T-cell (primary cell): Measurements from ENCODE around the gene CCDC148. TPM values are rescaled to one million over a fixed set of nuclear protein-coding genes. Genes with fewer than 3 reads are reported as not detected.
"Not testable (repeated sequence)": the region's sequence is repeated elsewhere in the genome, so short reads cannot be mapped to it uniquely, and the experiment has no call there.

ENCODE experiments used
- ATAC-seq, 4 experiments: fragments of 200-7000 bp in 3 of 4; fragments of 150-1000 bp in 1 of 4; cut with Tn5 transposase; replicated peaks in 1 of 4; 1 replicate in 3 of 4; 2 replicates in 1 of 4; pipeline ENCODE4 v1.10.0; 2021; ENCODE audit warnings: moderate library complexity in 3 of 4, mild to moderate bottlenecking in 2 of 4, moderate number of reproducible peaks in 1 of 4
- CTCF ChIA-PET, 2 donors: fragments of 300-600 bp; sonication (Branson Sonifier 250); formaldehyde crosslinking; loops; one replicate each; lab custom pipeline; 2022; ENCODE audit warnings: antibody characterized with exemption in 2 of 2; lab: Charles Lee
- POLR2A ChIA-PET, 2 donors: fragments of 300-600 bp; sonication (Branson Sonifier 250); formaldehyde crosslinking; loops; one replicate each; lab custom pipeline; 2022; ENCODE audit warnings: antibody characterized with exemption in 2 of 2; lab: Charles Lee
- DNase-seq, 35 experiments: peaks; one replicate each; pipeline versions ENCODE4 v3.0.0 to v3.0.0-alpha.2; 2013 to 2023
- H3K27ac ChIP-seq: one replicate; pipeline ENCODE4 v1.5.1; 2013; ENCODE audit warnings: low read length
- H3K27me3 ChIP-seq, 2 experiments: replicated peaks in 1 of 2; 1 replicate in 1 of 2; 2 replicates in 1 of 2; pipeline versions ENCODE4 v1.6.1 to v1.7.0; 2013; ENCODE audit warnings: low read length in 1 of 2, mixed read lengths in 1 of 2; ENCODE audit not compliant: control insufficient read depth in 2 of 2, insufficient read depth in 2 of 2; ENCODE audit errors: extremely low read depth in 1 of 2
- H3K36me3 ChIP-seq, 2 donors: 1 replicate in 1 of 2; 2 replicates in 1 of 2; pipeline versions ENCODE4 v1.6.1 to v1.7.0; 2013; ENCODE audit warnings: low read length in 1 of 2; ENCODE audit not compliant: control insufficient read depth in 2 of 2, insufficient read depth in 1 of 2; ENCODE audit errors: extremely low read depth in 1 of 2
- H3K4me1 ChIP-seq, 2 experiments: 1 replicate in 1 of 2; 2 replicates in 1 of 2; pipeline versions ENCODE4 v1.6.1 to v1.7.0; 2013; ENCODE audit warnings: low read length in 2 of 2, mixed read lengths in 1 of 2; ENCODE audit not compliant: insufficient read depth in 2 of 2, control insufficient read depth in 1 of 2; ENCODE audit errors: extremely low read depth in 1 of 2
- H3K4me3 ChIP-seq, 2 donors: 1 replicate in 1 of 2; 2 replicates in 1 of 2; pipeline versions ENCODE4 v1.5.1 to v1.7.0; 2013; ENCODE audit warnings: mild to moderate bottlenecking in 2 of 2, low read length in 1 of 2, moderate library complexity in 1 of 2; ENCODE audit not compliant: control insufficient read depth in 1 of 2; ENCODE audit errors: extremely low read depth in 1 of 2
- H3K9me3 ChIP-seq: 2 replicates; pipeline ENCODE4 v1.7.0; 2013
- H3K27ac Mint-ChIP-seq, 2 donors: one replicate each; pipeline ENCODE4 v1.8.0; 2020 to 2021; ENCODE audit warnings: mild to moderate bottlenecking in 2 of 2, mixed read lengths in 2 of 2
- H3K27me3 Mint-ChIP-seq, 2 donors: one replicate each; pipeline ENCODE4 v1.8.0; 2021 to 2022; ENCODE audit warnings: mixed read lengths in 2 of 2
- H3K36me3 Mint-ChIP-seq: one replicate; pipeline ENCODE4 v1.8.0; 2021; ENCODE audit warnings: mixed read lengths
- H3K4me1 Mint-ChIP-seq, 3 donors: one replicate each; pipeline ENCODE4 v1.8.0; 2020 to 2022; ENCODE audit warnings: mixed read lengths in 3 of 3, mild to moderate bottlenecking in 1 of 3
- H3K4me3 Mint-ChIP-seq, 3 donors: one replicate each; pipeline ENCODE4 v1.8.0; 2020 to 2022; ENCODE audit warnings: mild to moderate bottlenecking in 3 of 3, mixed read lengths in 3 of 3, moderate library complexity in 3 of 3
- H3K9me3 Mint-ChIP-seq, 3 donors: one replicate each; pipeline ENCODE4 v1.8.0; 2020 to 2022; ENCODE audit warnings: mixed read lengths in 3 of 3
- WGBS: methylation state at CpG from one replicate; pipeline ENCODE4 v1.1.5; 2013; ENCODE audit warnings: missing lambda C conversion rate; ENCODE audit not compliant: insufficient coverage; 5-methylcytosine and 5-hydroxymethylcytosine counted together
- total RNA-seq, 35 experiments: library from RNA in 6 of 35; stranded (reverse) in 6 of 35; fragments of 120-200 nt in 1 of 35; gene quantifications; one replicate each; pipeline versions ENCODE4 v1.2.1 to v1.2.4 and lab custom pipeline; 2013 to 2026

Gene CCDC148
- total RNA-seq, 5 donors from 2014 or later (not counting 1 experiment from before 2014, with no cell fraction given), result not detected

GRCh38 chr2:158242280-158242679, 214.3 kb downstream of the CCDC148 start:
- no peaks in the 10 kb centered on the region for H3K4me1 ChIP-seq
- Mint-ChIP-seq H3K27ac (no peak overlapping the region), H3K27me3 (peaks cover 0 to 2% of the 10 kb centered on the region in 2 donors), H3K9me3 (no peaks in the 10 kb centered on the region), H3K4me1 (no peaks in the 10 kb centered on the region), H3K4me3 (no peak overlapping the region), H3K36me3 (no peaks in the 10 kb centered on the region)
- no peak for DNase-seq
- ChIA-PET POLR2A (no interaction called here), CTCF (interaction anchor here in 1 of 2 donors (0.7 kb wide), 1 partner anchor 753 kb away, joined by 4 read pairs; no protein-coding TSS in a partner anchor)
- H3K27ac ChIP-seq, result no peak overlapping the region
- H3K27me3 ChIP-seq, result no peaks in the 10 kb centered on the region
- no peak overlapping the region for H3K4me3 ChIP-seq
- H3K9me3 ChIP-seq, result no peaks in the 10 kb centered on the region
- WGBS, result 100% methylated on average over 1 of the region's 2 CpGs
- no peaks in the 10 kb centered on the region for H3K36me3 ChIP-seq
- ATAC-seq, result no peak

DNA sequence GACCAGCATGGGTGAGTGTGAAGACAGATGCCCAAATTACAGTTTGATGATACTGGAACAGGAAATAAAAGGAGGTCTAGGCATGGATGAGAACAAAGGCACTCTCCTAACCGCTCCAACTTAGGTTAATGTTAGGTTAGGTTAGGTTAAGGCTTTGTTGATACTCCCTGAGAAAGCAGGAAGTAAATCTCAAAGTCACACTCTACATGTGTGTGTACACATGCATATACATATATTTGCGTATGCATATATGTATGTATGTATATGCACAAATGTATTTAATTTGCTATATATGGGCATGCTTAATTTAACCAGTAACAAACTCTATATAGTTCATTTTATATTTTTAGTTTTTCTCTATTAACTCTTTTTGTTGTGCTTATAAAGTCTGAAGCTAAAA, 215.6 kb downstream of the CCDC148 start:
- H3K36me3 Mint-ChIP-seq, result no peaks in the 10 kb centered on the region
- no peak for ATAC-seq
- no peaks in the 10 kb centered on the region for H3K9me3 Mint-ChIP-seq
- WGBS, result no CpG with 5 or more reads among the region's 2 CpGs
- no peak overlapping the region for H3K27ac ChIP-seq
- H3K4me1 Mint-ChIP-seq, result no peaks in the 10 kb centered on the region
- no peaks in the 10 kb centered on the region for H3K4me1 ChIP-seq
- H3K36me3 ChIP-seq, result no peaks in the 10 kb centered on the region
- H3K27ac Mint-ChIP-seq, result no peak overlapping the region
- no peaks in the 10 kb centered on the region for H3K9me3 ChIP-seq
- H3K27me3 Mint-ChIP-seq, result peaks cover 0 to 2% of the 10 kb centered on the region in 2 donors
- H3K4me3 ChIP-seq, result no peak overlapping the region
- ChIA-PET POLR2A (no interaction called here), CTCF (no interaction called here)
- H3K4me3 Mint-ChIP-seq, result no peak overlapping the region
- H3K27me3 ChIP-seq, result no peaks in the 10 kb centered on the region
- DNase-seq, result no peak

DNA sequence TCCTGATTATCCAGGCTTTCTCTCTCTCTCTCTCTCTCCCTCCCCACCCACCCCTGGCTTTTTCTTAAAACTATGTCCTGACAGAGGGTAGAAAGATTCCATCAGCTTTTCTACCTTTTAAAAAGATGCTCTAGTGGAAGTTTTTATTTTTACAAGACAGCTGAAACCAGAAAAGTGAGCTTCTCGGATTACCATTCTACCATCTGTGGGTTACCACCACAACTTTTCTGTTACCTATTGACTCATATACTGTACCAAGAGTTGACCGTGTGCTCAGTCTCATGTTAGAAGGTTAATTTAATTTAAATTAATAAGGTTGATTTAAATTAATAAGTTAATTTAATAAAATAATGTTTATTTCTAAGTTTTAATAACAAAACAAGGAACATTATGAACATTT, 217.3 kb downstream of the CCDC148 start:
- Histone ChIP-seq H3K9me3 (no peaks in the 10 kb centered on the region), H3K4me1 (no peaks in the 10 kb centered on the region), H3K27me3 (no peaks in the 10 kb centered on the region), H3K36me3 (no peaks in the 10 kb centered on the region), H3K27ac (no peak overlapping the region), H3K4me3 (no peak overlapping the region)
- CTCF ChIA-PET, result no interaction called here
- POLR2A ChIA-PET, result no interaction called here
- no peak overlapping the region for H3K4me3 Mint-ChIP-seq
- WGBS, result no CpG with 5 or more reads among the region's 2 CpGs
- H3K27ac Mint-ChIP-seq, result no peak overlapping the region
- no peaks in the 10 kb centered on the region for H3K36me3 Mint-ChIP-seq
- ATAC-seq, result no peak
- H3K27me3 Mint-ChIP-seq, result no peaks in the 10 kb centered on the region
- DNase-seq, result no peak
- no peaks in the 10 kb centered on the region for H3K9me3 Mint-ChIP-seq
- no peaks in the 10 kb centered on the region for H3K4me1 Mint-ChIP-seq

DNA sequence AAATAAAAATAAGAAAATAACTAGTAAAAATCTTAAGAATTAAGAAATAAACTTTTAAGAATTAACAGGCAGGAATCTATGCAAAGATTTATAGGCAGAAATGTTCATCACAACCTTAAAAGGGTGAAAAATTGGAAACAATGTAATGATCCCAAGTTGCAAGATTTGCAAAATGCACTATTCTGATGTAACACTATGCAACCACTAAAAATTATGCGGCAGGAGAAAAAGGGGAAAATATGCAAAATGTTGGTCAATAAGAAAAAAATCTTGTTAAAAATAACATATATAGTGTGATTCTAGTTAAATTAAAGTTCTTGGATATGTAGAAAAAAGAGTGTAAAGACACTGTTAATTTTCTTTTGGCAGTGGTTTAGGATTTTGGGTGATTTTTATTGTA, 222.1 kb downstream of the CCDC148 start:
- DNase-seq, result no peak
- ChIA-PET POLR2A (no interaction called here), CTCF (no interaction called here)
- no peaks in the 10 kb centered on the region for H3K36me3 Mint-ChIP-seq
- H3K27ac Mint-ChIP-seq, result no peak overlapping the region
- WGBS, result no CpG with 5 or more reads among the region's 1 CpG
- no peaks in the 10 kb centered on the region for H3K4me1 Mint-ChIP-seq
- H3K27me3 ChIP-seq, result no peaks in the 10 kb centered on the region
- H3K27ac ChIP-seq, result no peak overlapping the region
- no peaks in the 10 kb centered on the region for H3K4me1 ChIP-seq
- no peak overlapping the region for H3K4me3 ChIP-seq
- no peaks in the 10 kb centered on the region for H3K9me3 Mint-ChIP-seq
- H3K36me3 ChIP-seq, result no peaks in the 10 kb centered on the region
- no peak for ATAC-seq
- H3K4me3 Mint-ChIP-seq, result no peak overlapping the region
- H3K27me3 Mint-ChIP-seq, result no peaks in the 10 kb centered on the region
- H3K9me3 ChIP-seq, result no peaks in the 10 kb centered on the region

GRCh38 chr2:158232476-158232875, 224.1 kb downstream of the CCDC148 start:
- H3K36me3 Mint-ChIP-seq, result no peaks in the 10 kb centered on the region
- Histone ChIP-seq H3K4me3 (no peak overlapping the region), H3K27me3 (no peaks in the 10 kb centered on the region), H3K36me3 (no peaks in the 10 kb centered on the region), H3K27ac (no peak overlapping the region), H3K4me1 (no peaks in the 10 kb centered on the region), H3K9me3 (no peaks in the 10 kb centered on the region)
- ChIA-PET CTCF (no interaction called here), POLR2A (no interaction called here)
- H3K4me1 Mint-ChIP-seq, result no peaks in the 10 kb centered on the region
- H3K4me3 Mint-ChIP-seq, result no peak overlapping the region
- no peak for ATAC-seq
- H3K9me3 Mint-ChIP-seq, result no peaks in the 10 kb centered on the region
- H3K27ac Mint-ChIP-seq, result no peak overlapping the region
- WGBS, result no CpG with 5 or more reads among the region's 1 CpG
- no peak for DNase-seq
- no peaks in the 10 kb centered on the region for H3K27me3 Mint-ChIP-seq

- Mint-ChIP-seq H3K9me3 (no peaks in the 10 kb centered on the region), H3K4me1 (no peaks in the 10 kb centered on the region), H3K27ac (no peak overlapping the region), H3K36me3 (no peaks in the 10 kb centered on the region), H3K4me3 (no peak overlapping the region), H3K27me3 (peaks cover under 1 to 4% of the 10 kb centered on the region in 2 donors)
- H3K36me3 ChIP-seq, result no peaks in the 10 kb centered on the region
- no peak overlapping the region for H3K27ac ChIP-seq
- ChIA-PET POLR2A (interaction anchor here in 1 of 2 donors (0.5 kb wide), 1 partner anchor 1749 kb away, joined by 4 read pairs; no protein-coding TSS in a partner anchor), CTCF (no interaction called here)
- no peaks in the 10 kb centered on the region for H3K27me3 ChIP-seq
- H3K4me3 ChIP-seq, result no peak overlapping the region
- no peak for DNase-seq
- H3K4me1 ChIP-seq, result no peaks in the 10 kb centered on the region
- no peaks in the 10 kb centered on the region for H3K9me3 ChIP-seq
- ATAC-seq, result no peak
Measured at GRCh38 chr2:158228943-158229508, 227.5 kb downstream of the CCDC148 start.

GRCh38 chr2:158223066-158223465, 233.5 kb downstream of the CCDC148 start:
- POLR2A ChIA-PET, ATAC-seq, H3K9me3 Mint-ChIP-seq, H3K36me3 ChIP-seq, DNase-seq, H3K4me1 ChIP-seq, H3K4me1 Mint-ChIP-seq, H3K4me3 Mint-ChIP-seq, H3K36me3 Mint-ChIP-seq, H3K27me3 ChIP-seq, H3K9me3 ChIP-seq, CTCF ChIA-PET, H3K27ac Mint-ChIP-seq, H3K4me3 ChIP-seq, H3K27ac ChIP-seq: not testable (repeated sequence)
- H3K27me3 Mint-ChIP-seq, result peaks cover 9 to 19% of the 10 kb centered on the region in 2 donors
- WGBS, result 82% methylated on average over 7 of the region's 8 CpGs
